Measurements from ENCODE around the gene RTP3.

The RTP3 gene

DNA sequence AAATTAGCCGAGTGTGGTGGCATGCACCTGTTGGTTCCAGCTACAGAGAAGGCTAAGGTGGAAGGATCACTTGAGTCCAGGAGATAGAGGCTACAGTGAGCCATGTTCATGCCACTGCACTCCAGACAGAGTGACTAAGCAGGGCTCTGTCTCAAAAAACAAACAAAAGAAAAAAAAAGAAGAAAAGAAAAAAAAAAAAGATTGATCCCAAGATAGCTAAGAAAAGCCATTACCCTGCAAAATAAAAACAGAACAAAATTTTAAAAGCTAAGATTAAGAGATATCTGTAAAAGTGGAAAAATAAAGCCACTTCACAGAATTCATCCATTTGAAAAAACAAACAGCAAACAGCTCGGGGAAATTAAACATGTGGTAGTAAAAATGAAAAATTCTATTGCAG lies 44.6 kb downstream of the RTP3 start:
- Histone ChIP-seq H3K4me2 (ENCODE audit: low read depth, low read length, poor library complexity, severe bottlenecking) (peak overlapping the region; percentile 36), H3F3A (ENCODE audit: insufficient read depth) (peaks cover 63% of the 10 kb centered on the region), H3K79me2 (ENCODE audit: insufficient read depth, low read length) (no peaks in the 10 kb centered on the region), H3K36me3 (ENCODE audit: low read length) (no peaks in the 10 kb centered on the region), H3K4me3 (ENCODE audit: insufficient read depth, low read length, poor library complexity, severe bottlenecking) (no peak overlapping the region), H3K9me2 (replicated peaks; ENCODE audit: insufficient read depth, low read length) (no peaks in the 10 kb centered on the region), H2AFZ (ENCODE audit: low read depth, low read length, severe bottlenecking) (no peak overlapping the region), H3K9ac (ENCODE audit: low read length) (peak overlapping the region; percentile 37), H4K20me1 (ENCODE audit: low read depth, low read length) (no peaks in the 10 kb centered on the region), H3K27me3 (ENCODE audit: low read length) (no peaks in the 10 kb centered on the region), H3K27ac (ENCODE audit: low read depth, low read length) (peak overlapping the region; percentile 77), H3K9me3 (ENCODE audit: insufficient read depth, low read length) (no peaks in the 10 kb centered on the region)
- no peak for TF ChIP-seq EZH2phosphoT487 (conservative IDR thresholded peaks at IDR 0.05; ENCODE audit: low read length)
- no peak for TF ChIP-seq CTCF (IDR thresholded peaks at IDR 0.05; ENCODE audit: insufficient read depth, low read length, poor library complexity, severe bottlenecking)

GRCh38 chr3:46542801-46543201 lies 45.0 kb downstream of the RTP3 start:
- no peaks in the 10 kb centered on the region for H4K20me1 ChIP-seq (ENCODE audit: low read depth, low read length)
- H3K9me3 ChIP-seq (ENCODE audit: insufficient read depth, low read length) = no peaks in the 10 kb centered on the region
- no peak overlapping the region for H3K4me3 ChIP-seq (ENCODE audit: insufficient read depth, low read length, poor library complexity, severe bottlenecking)
- peaks cover 61% of the 10 kb centered on the region for H3F3A ChIP-seq (ENCODE audit: insufficient read depth)
- no peak for TF ChIP-seq CTCF (IDR thresholded peaks at IDR 0.05; ENCODE audit: insufficient read depth, low read length, poor library complexity, severe bottlenecking)
- TF ChIP-seq EZH2phosphoT487 (conservative IDR thresholded peaks at IDR 0.05; ENCODE audit: low read length) = no peak
- H2AFZ ChIP-seq (ENCODE audit: low read depth, low read length, severe bottlenecking) = no peak overlapping the region
- no peaks in the 10 kb centered on the region for H3K9me2 ChIP-seq (replicated peaks; ENCODE audit: insufficient read depth, low read length)
- H3K9ac ChIP-seq (ENCODE audit: low read length) = peak overlapping the region; percentile 37
- H3K79me2 ChIP-seq (ENCODE audit: insufficient read depth, low read length) = no peaks in the 10 kb centered on the region
- H3K27ac ChIP-seq (ENCODE audit: low read depth, low read length) = peak overlapping the region; percentile 77
- peak overlapping the region; percentile 36 for H3K4me2 ChIP-seq (ENCODE audit: low read depth, low read length, poor library complexity, severe bottlenecking)
- H3K27me3 ChIP-seq (ENCODE audit: low read length) = no peaks in the 10 kb centered on the region
- no peaks in the 10 kb centered on the region for H3K36me3 ChIP-seq (ENCODE audit: low read length)

GRCh38 chr3:46544771-46545503 lies 47.2 kb downstream of the RTP3 start:
- TF ChIP-seq CTCF (IDR thresholded peaks at IDR 0.05; ENCODE audit: insufficient read depth, low read length, poor library complexity, severe bottlenecking) (no peak), EZH2phosphoT487 (conservative IDR thresholded peaks at IDR 0.05; ENCODE audit: low read length) (no peak)
- peak overlapping the region; percentile 94 for H3K27ac ChIP-seq (ENCODE audit: low read depth, low read length)
- H3K4me3 ChIP-seq (ENCODE audit: insufficient read depth, low read length, poor library complexity, severe bottlenecking) = no peak overlapping the region
- no peaks in the 10 kb centered on the region for H3K9me3 ChIP-seq (ENCODE audit: insufficient read depth, low read length)
- no peaks in the 10 kb centered on the region for H3K27me3 ChIP-seq (ENCODE audit: low read length)
- H2AFZ ChIP-seq (ENCODE audit: low read depth, low read length, severe bottlenecking) = no peak overlapping the region
- peaks cover 51% of the 10 kb centered on the region for H3F3A ChIP-seq (ENCODE audit: insufficient read depth)
- H4K20me1 ChIP-seq (ENCODE audit: low read depth, low read length) = no peaks in the 10 kb centered on the region
- 0 out of 2 replicates have a peak, but pooled peaks cover 3% of the 10 kb centered on the region for H3K36me3 ChIP-seq (ENCODE audit: low read length)
- H3K9me2 ChIP-seq (replicated peaks; ENCODE audit: insufficient read depth, low read length) = no peaks in the 10 kb centered on the region
- H3K9ac ChIP-seq (ENCODE audit: low read length) = peak overlapping the region; percentile 40; the same call in 1 of the 2 replicates
- peak overlapping the region; percentile 57 for H3K4me2 ChIP-seq (ENCODE audit: low read depth, low read length, poor library complexity, severe bottlenecking)
- no peaks in the 10 kb centered on the region for H3K79me2 ChIP-seq (ENCODE audit: insufficient read depth, low read length)

Measured in SU-DHL-6 (cell line).